ENCODE data around the gene PTX4. TPM values are rescaled to one million over a fixed set of nuclear protein-coding genes. Genes with fewer than 3 reads are reported as not detected.
"Not testable (repeated sequence)": the region's sequence is repeated elsewhere in the genome, so short reads cannot be mapped to it uniquely, and the experiment has no call there.

The PTX4 gene
- total and polyA plus RNA-seq, 2 experiments from 2014 or later = not detected

GRCh38 chr16:1441391-1441829 lies 47.3 kb downstream of the PTX4 start:
- no peak for DNase-seq (ENCODE audit: low spot score)
- H3F3A ChIP-seq (replicated peaks; ENCODE audit: low read depth) = no peaks in the 10 kb centered on the region
- no peaks in the 10 kb centered on the region for H3K79me2 ChIP-seq (replicated peaks; ENCODE audit: insufficient read depth)
- Mint-ChIP-seq H3K4me1 (no peaks in the 10 kb centered on the region), H3K36me3 (ENCODE audit: low read depth) (no peaks in the 10 kb centered on the region), H3K4me3 (no peak overlapping the region), H3K27me3 (ENCODE audit: insufficient read depth, low read depth, poor library complexity) (peaks cover 2% of the 10 kb centered on the region), H3K27ac (no peak overlapping the region), H3K9me3 (no peaks in the 10 kb centered on the region)
- no peak for ATAC-seq
- H2AFZ ChIP-seq = no peak overlapping the region
- H3K9me2 ChIP-seq (ENCODE audit: insufficient read depth) = no peaks in the 10 kb centered on the region
- TF ChIP-seq ZNF114 (CRISPR knock-in tag; IDR thresholded peaks at IDR 0.05) = no peak
- no peak for TF ChIP-seq ZNF331 (CRISPR knock-in tag; IDR thresholded peaks at IDR 0.05; ENCODE audit: low read depth)
- TF ChIP-seq, protein P1, sequence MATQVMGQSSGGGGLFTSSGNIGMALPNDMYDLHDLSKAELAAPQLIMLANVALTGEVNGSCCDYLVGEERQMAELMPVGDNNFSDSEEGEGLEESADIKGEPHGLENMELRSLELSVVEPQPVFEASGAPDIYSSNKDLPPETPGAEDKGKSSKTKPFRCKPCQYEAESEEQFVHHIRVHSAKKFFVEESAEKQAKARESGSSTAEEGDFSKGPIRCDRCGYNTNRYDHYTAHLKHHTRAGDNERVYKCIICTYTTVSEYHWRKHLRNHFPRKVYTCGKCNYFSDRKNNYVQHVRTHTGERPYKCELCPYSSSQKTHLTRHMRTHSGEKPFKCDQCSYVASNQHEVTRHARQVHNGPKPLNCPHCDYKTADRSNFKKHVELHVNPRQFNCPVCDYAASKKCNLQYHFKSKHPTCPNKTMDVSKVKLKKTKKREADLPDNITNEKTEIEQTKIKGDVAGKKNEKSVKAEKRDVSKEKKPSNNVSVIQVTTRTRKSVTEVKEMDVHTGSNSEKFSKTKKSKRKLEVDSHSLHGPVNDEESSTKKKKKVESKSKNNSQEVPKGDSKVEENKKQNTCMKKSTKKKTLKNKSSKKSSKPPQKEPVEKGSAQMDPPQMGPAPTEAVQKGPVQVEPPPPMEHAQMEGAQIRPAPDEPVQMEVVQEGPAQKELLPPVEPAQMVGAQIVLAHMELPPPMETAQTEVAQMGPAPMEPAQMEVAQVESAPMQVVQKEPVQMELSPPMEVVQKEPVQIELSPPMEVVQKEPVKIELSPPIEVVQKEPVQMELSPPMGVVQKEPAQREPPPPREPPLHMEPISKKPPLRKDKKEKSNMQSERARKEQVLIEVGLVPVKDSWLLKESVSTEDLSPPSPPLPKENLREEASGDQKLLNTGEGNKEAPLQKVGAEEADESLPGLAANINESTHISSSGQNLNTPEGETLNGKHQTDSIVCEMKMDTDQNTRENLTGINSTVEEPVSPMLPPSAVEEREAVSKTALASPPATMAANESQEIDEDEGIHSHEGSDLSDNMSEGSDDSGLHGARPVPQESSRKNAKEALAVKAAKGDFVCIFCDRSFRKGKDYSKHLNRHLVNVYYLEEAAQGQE (IDR thresholded peaks at IDR 0.05; ENCODE audit: unreplicated experiment) = no peak
- no peak for TF ChIP-seq ZNF462 (CRISPR knock-in tag; IDR thresholded peaks at IDR 0.05)
- TF ChIP-seq POLR2AphosphoS5 (IDR thresholded peaks at IDR 0.05; ENCODE audit: low read depth) = no peak
- TF ChIP-seq, protein P2, sequence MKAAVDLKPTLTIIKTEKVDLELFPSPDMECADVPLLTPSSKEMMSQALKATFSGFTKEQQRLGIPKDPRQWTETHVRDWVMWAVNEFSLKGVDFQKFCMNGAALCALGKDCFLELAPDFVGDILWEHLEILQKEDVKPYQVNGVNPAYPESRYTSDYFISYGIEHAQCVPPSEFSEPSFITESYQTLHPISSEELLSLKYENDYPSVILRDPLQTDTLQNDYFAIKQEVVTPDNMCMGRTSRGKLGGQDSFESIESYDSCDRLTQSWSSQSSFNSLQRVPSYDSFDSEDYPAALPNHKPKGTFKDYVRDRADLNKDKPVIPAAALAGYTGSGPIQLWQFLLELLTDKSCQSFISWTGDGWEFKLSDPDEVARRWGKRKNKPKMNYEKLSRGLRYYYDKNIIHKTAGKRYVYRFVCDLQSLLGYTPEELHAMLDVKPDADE (IDR thresholded peaks at IDR 0.05) = no peak
- no peak for TF ChIP-seq JUNB (IDR thresholded peaks at IDR 0.05; ENCODE audit: unreplicated experiment)
- no peak overlapping the region for H3K27ac ChIP-seq (ENCODE audit: low read depth)
- no peaks in the 10 kb centered on the region for H3K27me3 ChIP-seq (ENCODE audit: insufficient read depth)
- no peak overlapping the region for H3K4me2 ChIP-seq
- no peak overlapping the region for H3K4me3 ChIP-seq
- H3K4me1 ChIP-seq (ENCODE audit: insufficient read depth) = no peaks in the 10 kb centered on the region
- no peaks in the 10 kb centered on the region for H3K36me3 ChIP-seq (ENCODE audit: insufficient read depth)
- no peaks in the 10 kb centered on the region for H4K20me1 ChIP-seq (replicated peaks; ENCODE audit: insufficient read depth)

GRCh38 chr16:1439699-1440074 lies 49.1 kb downstream of the PTX4 start:
- H3K27ac ChIP-seq (ENCODE audit: low read depth); H3K9me3 Mint-ChIP-seq; DNase-seq (ENCODE audit: low spot score); H3K4me3 Mint-ChIP-seq; H2AFZ ChIP-seq; H3K4me1 Mint-ChIP-seq; H3K4me3 ChIP-seq; H3K36me3 Mint-ChIP-seq (ENCODE audit: low read depth); H3K27me3 ChIP-seq (ENCODE audit: insufficient read depth); H3K79me2 ChIP-seq (replicated peaks; ENCODE audit: insufficient read depth); H3K27me3 Mint-ChIP-seq (ENCODE audit: insufficient read depth, low read depth, poor library complexity); H3K9me2 ChIP-seq (ENCODE audit: insufficient read depth); H3F3A ChIP-seq (replicated peaks; ENCODE audit: low read depth); H3K36me3 ChIP-seq (ENCODE audit: insufficient read depth); H3K4me1 ChIP-seq (ENCODE audit: insufficient read depth); H4K20me1 ChIP-seq (replicated peaks; ENCODE audit: insufficient read depth); H3K4me2 ChIP-seq; ATAC-seq; H3K27ac Mint-ChIP-seq: not testable (repeated sequence)
